Stimulated activated CD4-positive, alpha-beta T cell treated with anti-CD3 and anti-CD28 coated beads, TNF-alpha, amount 100 ng/mL, for 48 hours (primary cell): ENCODE data around the gene SEC14L5.

ENCODE experiments used
- DNase-seq, 3 donors: peaks; one replicate each; pipeline ENCODE4 v3.0.0-alpha.2; 2020; ENCODE audit warnings: low read depth in 3 of 3

SEC14L5 gene

DNA sequence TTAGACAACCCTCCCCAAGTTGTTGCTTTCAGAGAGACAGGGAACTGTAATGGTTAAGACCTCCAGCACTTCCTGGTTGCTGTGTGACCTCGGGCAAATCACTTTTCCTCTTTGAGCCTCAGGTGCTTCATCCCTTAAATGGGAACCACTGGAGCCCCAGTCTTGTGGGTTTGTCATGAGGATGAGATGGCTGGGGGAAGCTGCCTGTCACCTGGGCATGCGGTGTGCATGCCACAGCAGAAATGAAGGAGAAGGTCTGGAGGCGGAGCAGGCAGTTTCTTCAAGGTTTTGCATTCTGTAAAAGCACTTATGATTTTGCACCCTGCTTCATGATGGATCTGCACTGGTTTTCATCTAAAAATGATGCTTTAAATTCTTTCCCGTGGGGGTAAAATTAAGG lies 53.5 kb downstream of the SEC14L5 start:
- no peak for DNase-seq

DNA sequence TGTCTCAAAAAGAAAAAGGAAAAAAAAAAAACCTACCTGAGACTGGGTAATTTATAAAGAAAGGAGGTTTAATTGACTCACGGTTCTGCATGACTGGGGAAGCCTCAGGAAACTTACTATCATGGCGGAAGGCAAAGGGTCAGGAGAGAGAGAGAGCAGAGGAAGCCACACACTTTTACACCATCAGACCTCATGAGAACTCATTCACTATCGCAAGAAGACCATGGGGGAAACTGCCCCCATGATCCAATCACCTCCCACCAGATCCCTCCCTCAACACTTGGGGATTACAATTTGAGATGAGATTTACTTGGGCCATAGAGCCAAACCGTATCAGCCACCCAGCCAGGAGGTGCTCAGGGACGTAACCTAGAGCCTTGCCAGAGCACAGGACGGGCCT lies 54.8 kb downstream of the SEC14L5 start:
- no peak for DNase-seq

DNA sequence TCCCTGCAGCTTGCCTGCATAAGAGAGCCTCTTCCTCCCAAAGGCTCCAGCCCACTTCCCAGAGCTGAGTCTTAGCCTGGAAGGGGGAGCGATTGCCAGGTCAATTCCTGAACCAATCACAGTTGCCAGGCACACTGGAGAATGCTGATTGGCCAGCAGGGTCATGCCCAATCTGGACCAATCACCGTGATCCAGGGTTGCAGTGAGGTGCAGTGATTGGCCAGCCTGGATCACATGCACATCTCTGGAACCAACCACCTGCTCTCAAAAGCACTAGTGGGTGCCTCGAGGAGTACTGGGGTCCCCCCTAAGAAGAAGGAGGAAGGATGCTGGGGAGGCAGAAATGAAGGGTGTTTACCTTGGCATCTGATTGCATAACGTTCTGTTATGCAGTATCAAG lies 57.2 kb downstream of the SEC14L5 start:
- DNase-seq: no peak

DNA sequence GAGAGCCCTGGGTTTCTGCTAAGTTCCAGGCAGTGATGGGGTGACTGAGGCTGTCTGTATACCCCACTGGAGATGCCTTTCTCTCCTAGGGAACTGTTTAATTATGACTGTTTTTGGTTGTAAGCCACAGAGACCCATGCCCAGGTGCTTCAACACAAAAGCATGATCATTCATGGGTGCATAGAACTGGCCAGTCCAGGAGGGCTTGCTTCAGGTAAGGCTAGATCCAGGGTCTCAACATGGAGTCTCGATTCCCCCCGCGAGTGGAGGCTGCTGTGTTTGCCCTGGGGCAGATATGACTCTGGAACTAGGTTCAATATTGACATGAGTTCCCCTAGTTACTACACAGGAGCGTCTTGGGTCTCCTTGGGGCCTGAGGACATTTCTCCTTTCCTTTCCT lies 57.8 kb downstream of the SEC14L5 start:
- DNase-seq: no peak

DNA sequence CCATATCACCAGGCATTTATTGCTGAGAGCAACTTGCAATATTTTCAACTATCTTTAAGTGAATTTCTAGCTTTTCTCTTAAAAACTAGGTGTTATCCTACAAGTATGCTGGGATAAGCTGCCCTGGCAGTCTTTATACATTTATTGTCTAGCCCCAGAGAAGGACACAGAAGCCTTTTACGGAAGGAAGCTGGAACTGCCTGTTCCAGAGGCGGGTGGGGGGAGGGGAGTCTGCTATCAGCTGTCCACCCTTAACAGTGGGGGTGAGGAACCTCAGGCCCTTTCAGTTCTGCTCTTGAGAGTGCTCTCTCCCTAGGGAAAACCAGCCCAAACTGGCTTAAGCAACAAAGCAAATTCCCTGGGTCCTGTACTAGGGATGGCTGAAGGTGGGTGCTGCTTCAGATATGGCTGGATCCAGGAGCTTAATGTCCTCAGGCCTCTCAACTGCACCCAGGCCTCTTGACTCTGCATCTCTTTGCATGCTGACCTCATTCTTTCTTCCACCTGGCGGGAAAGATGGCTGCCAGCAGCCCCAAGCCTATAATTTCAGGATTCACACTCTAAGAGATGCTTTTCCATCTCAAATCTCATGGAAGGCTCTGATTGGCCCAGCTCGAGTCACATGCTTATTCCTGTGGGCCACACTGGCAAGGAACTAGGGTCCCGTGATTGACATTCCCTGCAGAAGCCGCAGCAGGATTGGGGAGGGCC lies 59.0 kb downstream of the SEC14L5 start:
- DNase-seq: no peak

DNA sequence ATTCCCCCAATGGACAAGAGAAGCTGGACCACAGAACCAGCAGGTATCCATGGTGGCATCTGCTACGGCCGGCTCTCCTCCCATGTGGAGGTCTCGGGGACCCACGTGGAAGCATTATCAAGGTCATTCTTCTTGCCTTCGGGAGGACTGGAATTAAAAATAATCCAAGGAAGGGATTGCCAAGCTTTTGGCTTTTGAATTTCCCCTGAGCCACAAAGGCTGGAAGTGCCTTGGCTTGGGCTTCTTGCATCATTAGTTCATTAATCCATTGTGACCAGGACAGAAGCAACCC lies 59.5 kb downstream of the SEC14L5 start:
- DNase-seq: no peak

DNA sequence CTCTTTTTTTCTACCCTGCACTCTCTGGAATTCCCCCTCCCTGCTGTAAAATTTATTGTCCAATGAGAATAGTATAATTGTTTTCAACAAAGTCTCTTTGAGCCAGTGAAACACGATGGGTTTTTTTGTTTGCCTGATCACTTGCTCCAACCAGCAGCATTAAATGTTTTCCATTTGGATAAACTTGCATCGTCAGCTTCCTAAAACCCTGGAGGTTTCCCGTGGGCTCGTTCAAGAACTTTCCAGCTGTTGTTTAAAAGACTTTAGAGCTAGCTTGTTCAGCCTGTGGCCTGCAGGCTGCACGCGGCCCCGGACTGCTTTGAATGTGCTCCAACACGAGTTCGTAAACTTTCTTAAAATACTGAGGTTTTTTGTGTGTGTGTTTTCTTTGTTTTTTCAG lies 60.7 kb downstream of the SEC14L5 start:
- no peak for DNase-seq

DNA sequence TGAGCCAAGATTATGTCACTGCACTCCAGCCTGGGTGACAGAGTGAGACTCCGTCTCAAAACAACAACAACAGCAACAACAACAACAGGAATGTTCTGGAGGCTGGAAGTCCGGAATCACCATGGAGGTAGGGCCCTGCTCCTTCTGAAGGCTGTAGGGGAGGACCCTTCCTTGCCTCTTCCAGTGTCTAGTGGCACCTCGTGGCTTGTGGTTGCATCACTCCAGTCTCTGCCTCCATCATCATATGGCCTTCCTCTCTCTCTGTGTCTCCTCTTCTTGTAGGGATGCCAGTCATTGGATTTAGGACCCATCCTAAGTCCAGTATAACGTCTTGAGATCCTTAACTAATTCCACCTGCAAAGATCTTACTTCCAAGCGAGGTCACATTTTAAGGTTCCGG lies 61.6 kb downstream of the SEC14L5 start:
- DNase-seq: no peak

DNA sequence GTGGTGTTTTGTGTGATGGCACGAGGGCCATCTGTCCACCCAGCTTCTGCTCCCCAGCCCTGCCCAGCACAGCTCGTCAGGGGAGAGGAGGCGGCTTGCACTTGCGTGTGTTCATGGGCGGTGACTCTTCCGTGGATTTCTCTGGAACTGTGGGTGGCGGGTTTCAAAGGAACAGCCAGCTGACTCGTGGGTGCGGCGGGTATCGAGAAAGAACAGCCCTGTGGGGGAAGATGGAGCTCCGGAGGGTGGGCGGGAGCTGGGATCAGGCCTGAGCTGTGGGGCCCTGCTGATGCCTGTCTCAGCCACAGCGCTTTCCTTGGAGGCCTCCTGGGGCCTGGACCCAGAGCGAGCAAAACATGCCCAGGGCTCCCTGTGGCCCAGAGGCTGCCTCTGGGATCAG lies 62.4 kb downstream of the SEC14L5 start:
- DNase-seq: no peak

DNA sequence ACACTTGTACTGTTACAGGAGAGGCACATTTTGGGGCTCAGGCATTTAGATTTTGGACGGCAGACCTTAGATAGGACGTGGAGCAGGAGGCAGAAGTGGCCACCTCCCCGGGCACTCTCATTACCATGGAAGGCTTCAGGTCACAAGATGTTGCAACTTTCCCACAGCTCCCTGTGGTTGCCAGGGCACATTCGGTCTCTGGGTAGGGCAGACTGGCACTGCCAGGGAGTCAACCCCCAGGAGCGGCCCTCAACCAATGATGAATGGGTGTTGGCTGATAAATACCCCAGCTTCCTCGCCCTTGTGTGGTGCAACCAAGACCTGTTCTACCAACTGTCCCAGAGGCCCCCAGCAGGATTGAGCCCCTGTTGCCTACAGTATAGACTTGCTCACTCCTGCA lies 64.4 kb downstream of the SEC14L5 start:
- no peak for DNase-seq

DNA sequence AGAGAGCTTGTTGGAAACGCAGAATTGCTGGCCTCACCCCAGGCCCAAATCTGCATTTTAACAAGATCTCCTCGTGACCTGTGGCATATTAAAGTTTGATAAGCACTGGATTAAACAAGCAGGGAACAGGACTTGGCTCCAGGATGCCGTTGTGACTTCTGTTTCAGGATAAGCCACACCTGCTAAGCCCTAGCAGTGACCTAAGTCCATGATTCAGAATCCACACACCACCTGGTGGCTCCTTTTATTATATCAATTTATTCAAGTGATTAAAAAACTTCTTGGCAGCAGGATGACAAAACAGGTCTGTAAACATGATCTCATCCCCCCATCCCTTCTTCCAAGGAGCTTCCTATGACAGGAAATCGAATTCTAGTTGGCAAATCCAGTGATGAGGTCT lies 66.5 kb downstream of the SEC14L5 start:
- no peak for DNase-seq

DNA sequence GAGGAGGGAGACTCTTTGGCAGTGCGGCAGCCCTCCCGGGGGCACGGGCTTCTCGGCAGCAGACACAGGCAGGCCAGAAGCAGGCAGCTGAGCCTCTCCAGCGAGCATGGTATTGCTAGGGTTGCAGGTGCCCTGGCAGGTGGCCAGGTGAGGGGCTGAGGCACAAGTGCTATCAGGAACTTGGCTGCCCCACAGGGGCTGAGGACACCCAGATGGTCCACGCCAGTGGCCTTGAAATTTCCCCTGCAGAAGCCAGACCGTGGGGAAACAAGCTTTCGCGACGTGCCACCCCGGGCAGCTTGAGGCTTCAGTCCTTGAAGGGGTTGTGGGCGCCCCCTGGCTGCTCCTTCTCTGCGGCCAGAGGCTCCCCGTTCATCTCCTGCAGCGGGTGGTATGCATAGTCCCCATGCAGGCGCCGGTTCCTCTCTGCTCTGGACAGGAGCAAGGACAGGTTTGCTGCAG lies 67.1 kb downstream of the SEC14L5 start:
- no peak for DNase-seq

DNA sequence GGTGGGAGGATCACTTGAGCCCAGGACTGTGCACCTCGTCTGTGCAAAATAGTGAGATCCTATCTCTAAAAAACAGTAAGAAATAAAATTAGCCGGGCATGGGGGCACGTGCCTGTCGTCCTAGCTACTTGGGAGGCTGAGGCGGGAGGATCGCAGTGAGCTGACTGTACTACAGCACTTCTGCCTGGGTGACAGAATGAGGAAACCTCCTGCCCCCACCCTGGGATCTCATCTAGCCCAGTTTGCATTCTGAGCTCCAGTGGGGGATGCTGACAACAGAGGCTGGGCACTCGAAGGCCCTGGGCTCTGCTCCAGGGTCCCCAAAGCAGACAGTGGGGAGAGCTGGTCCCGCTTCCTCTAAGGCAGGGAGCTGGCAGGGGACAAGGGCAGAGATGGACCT lies 68.5 kb downstream of the SEC14L5 start:
- no peak for DNase-seq

DNA sequence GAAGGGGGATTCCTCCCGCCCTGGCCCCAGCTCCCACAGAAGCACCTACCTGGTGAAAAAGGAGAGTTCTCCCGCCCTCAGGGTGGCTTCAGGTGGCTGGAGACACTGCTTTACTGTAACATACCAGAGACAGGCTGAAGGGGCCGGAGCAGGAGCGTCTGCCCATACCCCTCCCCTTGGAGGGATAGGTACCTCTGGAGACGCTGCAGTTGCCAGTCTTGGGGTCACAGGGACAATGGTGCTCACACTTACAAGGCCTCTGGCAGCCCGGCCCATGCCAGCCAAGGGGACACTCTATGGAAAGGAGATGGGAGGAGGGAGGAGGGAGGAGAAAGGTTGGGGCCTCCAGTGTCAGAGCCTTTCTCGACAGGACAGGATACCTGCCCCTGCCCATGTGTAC lies 69.0 kb downstream of the SEC14L5 start:
- DNase-seq: no peak

DNA sequence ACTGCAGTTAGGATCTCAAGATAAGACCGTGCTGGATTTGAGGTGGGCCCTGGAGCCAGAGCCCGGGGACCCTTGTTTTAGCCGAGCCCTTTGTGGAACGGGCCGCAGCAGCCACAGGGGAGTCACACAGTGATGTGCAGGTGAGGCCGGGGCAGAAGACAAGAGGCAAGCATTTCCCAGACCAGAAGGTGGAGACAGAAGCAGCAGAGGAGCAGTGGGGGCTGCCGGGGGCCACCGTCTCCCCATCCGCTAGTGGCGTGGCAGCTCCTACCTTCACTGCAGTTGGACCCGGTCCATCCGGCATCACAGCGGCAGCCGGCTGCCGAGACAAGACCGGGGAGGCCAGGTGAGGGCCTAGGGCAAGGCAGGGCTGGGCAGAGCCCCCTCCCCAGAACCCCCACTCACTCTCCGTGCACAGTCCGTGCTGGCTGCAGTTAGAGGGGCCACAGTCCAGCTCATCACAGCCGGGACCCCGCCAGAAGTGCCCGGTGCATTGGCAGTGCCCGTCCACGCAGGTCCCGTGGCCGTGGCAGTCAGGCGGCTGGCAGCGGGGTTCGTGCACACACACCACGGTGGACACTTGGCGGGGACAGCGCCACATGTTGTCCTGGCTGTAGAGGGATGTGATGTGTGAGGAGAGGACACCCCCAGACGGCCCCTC lies 69.6 kb downstream of the SEC14L5 start:
- no peak for DNase-seq

DNA sequence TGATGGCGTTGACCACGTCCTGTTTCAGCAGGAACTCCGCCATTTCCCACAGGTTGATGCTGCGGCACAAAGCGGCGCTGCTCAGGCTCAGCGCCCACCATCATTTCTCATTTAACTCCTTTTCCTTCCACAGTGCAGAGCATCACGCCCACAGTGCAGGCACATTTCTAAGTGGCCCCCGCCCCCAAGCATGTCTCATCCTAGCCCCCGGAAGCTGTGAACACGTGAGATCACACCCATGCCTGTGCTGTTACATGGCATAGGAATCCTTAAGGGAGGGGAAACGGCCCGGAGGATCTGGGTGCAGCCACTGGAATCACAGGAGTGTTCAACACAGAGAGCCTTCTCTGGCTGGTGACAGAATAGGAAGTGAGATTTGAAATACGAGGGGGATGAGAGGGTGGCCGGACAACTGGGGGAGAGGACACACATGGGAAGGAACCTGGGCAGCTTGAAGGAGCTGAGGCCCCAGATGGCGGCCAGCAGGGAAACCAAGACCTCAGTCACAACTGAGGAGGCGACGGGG lies 70.9 kb downstream of the SEC14L5 start:
- no peak for DNase-seq

DNA sequence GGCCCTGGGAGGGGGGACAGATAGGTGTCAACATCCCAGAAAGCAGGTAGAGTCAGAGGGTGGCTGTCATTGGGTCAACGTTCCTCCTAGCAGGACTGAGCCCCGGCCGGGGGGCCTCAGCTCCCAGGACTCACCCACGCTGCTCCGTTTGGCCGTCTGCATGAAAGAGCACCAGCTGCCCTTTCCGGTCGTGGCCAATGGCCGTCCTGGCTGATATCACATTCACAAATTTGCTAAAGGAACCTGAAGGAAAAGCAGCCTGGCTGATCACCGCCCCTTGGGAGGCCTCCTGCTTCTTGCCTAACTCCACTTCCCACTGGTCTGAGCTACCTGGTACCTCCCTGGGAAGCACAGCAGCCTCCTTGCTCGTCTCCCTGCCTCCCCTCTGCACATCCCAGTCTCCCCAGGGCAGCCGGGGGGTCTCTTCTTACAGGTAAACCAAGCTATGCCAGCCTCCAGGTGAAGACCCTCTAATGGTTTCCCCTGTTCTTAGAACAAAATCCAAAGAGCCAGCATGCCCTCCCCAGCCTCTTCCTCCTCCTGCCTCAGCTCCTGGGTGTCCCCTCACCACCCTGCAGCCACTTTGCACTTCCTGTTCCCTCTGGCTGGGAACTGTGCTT lies 72.2 kb downstream of the SEC14L5 start:
- no peak for DNase-seq

DNA sequence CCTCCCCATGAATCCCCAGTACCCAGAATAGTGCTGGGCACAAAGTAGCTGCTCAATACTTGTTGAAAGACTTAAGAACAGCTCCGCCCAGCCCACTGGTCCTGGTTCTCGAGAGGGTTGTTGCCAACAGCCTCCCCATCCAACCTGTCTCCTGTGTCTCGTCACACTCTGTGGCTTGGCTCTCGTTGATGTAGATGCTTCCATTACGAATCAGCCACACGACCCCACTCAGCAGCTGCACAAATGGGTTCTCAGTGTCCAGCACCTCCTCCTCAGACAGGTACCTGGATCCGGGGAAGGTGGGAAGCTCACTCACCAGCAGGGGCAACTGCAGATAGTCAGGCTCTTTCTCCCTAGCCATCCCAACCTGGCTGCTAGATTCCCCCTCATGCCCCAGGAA lies 73.5 kb downstream of the SEC14L5 start:
- no peak for DNase-seq

DNA sequence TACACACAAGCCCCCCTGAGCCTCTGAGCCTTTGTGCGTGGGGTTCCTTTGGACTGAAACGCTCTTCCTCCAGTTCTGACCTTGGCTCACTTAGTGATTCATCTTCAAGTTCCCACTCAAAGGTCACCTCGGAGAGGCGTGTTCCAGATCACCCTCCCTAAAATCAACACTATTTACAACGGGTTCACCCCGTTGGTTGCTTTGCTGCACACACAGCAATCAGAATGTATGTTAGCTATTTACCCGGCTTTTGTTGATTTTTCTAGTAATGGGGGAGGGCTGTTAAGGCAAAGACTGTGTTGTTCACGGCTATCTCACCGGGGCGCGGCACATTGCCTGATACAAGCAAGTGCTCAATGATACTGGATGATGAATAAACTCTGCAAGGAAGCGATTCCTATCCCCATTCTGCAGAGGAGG lies 74.6 kb downstream of the SEC14L5 start:
- DNase-seq: no peak

DNA sequence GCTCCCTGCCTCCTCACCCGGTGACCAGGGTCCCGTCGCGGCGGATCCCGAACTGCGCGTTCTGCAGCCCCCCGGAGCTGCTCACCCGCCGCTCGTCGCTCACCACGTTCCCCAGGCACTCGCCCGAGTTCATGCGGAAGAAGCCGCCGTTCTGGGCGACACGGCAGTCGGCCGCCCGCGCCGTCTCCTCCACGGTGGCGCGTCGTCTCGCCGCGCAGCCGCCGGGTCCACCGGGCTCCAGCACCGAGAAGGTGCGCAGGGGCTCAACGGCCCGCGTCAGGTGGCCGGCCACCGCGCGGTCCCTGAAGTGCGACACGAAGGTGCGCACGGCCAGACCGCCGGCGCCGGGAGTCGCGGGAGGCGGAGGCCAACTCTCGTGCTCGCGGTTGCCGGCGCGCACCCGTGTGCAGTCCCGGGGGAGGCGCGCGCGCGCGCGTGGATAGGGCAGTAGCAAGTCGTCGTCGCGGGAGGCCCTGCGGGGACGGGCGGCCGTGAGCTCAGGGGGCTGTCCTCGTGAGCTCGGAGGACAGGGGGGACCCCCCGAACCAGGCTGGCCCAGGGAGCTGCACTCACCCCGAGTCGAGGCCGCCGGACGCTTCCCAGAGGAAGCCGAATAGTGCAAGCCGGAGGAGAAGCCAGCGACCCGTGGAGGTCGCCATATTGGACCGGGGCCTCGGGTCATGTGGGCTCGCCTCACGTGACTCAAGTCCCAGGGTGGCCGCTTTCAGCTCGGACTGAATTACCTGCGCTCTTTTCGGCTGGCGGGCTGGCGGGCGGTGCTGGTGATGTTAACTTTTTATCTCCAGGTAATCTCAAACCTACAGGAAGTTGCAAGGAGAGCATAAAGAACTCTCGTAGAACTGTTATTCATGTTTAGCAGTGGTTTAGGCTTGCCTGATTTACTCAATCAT lies 75.4 kb downstream of the SEC14L5 start, which contains the start of gene NAGPA:
Gene NAGPA (minus strand): TSS at position 680 of the 911 bp plus-strand sequence. CDS start 21 bp downstream, at position 659.
- peak; percentile 64 to 81 (median 70) for DNase-seq

DNA sequence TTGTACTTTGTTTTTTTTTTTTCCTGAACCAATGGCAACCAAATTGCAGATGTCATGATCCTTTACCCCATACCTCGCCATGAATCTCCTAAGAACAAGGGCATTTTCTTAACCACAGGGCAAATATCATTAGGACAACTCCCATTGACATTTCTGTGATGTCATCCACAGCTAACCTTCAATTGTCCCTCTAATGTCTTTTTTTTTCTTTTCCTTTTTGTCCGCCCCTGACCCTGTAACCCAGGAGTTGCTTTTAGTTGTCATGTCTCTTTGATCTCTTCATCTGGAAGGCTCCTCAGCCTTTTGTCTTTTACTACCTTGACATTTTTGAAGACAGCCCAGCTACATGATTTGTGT lies 76.0 kb downstream of the SEC14L5 start:
- no peak for DNase-seq

DNA sequence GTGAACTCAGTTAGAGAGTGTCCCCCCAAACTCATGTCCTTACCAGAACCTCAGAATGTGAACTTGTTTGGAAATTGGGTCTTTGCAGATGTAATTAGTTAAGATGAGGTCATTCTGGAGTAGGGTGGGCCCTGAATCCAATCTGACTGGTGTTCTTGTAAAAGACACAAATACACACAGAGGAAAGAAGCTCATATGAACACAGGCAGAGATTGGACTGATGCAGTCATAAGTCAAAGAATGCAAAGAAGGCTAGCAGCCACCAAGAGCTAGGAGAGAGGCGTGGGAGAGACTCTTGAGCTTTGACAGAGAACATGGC lies 77.7 kb downstream of the SEC14L5 start:
- no peak for DNase-seq
